NCI-H748 treated with DMSO at 0.1 percent for 48 hours (cell line): ENCODE measurements around the gene GCN1.

Source experiments
- DNase-seq: peaks from one replicate; lab custom pipeline; 2025; lab: John Stamatoyannopoulos, UW

GCN1 gene

DNA sequence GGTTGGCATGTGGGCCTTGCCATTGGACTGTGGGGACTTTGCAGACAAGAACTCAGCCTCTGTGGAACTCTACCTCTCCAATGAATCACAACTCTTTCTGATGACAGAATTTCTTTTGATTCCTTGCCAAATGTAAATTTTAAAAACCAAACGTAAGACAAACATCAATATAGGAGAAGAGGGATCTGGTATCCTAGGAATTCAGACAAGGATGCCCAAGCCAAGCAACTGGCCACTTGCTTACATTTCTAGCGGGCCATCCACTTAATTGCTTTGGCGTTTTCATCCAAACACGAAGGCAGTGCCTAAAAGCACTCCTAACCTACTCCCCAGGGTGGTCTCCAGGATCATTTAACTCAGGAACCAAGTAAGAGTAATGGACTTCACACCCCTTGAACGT, 54.6 kb downstream of the GCN1 start:
- DNase-seq, result no peak

- no peak for DNase-seq
These were observed 56.1 kb downstream of the GCN1 start for GRCh38 chr12:120138366-120138765.

DNA sequence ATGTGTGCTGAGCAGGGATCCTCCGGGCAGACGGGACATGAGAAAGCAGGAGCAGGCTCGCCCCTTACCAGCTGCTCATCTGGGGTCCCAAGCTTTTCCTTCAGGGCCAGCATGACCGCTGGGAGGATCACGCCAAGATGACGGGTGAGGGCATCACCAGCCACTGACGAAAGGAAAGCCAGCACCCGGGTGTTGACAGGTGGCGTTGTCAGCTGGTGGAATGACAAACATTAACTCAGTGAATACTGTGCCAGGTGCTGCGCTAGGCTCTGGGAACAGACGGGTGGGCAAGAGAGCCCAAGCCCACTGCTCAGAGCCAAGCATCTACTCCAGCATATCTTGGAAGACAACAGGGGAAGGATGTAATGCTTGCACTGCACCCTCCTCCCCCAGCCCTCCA, 56.7 kb downstream of the GCN1 start:
- DNase-seq, result no peak

DNA sequence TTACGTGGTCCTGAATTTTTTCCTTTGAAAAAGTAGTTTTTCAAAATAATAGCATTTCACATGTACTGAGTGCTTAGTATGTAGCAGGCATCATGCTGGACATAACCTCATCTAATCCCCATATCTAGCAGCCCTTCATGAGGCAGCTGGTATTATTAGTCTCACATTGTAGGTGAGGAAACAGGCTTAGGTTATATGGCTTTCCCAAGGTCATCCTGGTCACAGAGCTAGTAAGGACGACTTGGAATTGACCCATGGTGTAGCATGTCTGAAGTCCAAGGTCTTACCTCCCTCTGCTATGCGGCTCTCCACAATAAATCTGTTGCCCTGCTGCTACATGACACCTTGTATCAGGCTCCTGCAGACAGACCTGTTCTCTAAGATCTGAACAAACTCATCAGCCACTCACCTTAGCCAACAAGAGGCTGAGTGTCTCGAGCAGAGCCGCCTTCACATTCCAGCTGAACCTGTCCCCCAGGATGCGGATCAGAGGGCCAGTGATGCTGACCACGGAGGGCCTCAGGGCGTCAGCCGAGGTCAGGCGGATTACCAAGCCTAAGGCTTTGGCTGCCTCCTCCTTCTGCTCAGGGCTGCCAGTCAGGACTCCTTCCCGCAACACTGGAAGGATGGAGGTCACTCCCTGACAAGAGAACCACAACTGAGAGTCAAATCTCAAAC, 58.3 kb downstream of the GCN1 start:
- no peak for DNase-seq

DNA sequence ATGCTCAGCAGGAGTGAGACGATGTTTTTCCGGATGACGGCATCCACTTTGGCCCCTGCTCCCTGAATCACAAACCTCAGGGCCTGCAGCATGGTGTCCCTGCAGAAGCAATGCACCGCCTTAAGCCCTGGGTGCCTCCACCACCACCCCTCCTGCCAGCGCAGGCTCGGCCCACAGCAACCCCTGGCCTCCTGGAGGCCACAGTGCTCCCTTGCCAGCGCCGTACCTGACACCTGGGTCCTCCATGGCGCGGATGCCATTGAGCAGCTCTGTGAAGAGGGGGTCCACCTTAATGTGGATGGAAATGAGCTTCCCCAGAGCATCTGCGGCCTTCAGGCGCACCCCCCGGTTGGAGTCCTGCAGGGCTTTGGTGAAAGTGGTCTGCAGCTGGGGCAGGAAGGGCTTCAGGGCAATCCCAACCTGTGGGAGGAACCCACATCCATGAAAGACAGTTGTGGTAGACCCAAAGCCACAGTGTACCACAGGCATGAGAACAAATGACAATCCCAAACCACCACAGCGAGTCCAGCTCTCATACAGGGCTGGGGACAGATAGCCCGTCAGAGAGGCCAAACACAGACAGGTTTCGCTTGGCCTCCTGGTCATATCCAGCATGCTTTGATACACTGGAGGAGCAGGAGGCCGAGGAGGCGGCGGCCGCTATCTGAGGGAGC, 60.1 kb downstream of the GCN1 start:
- DNase-seq, result no peak

DNA sequence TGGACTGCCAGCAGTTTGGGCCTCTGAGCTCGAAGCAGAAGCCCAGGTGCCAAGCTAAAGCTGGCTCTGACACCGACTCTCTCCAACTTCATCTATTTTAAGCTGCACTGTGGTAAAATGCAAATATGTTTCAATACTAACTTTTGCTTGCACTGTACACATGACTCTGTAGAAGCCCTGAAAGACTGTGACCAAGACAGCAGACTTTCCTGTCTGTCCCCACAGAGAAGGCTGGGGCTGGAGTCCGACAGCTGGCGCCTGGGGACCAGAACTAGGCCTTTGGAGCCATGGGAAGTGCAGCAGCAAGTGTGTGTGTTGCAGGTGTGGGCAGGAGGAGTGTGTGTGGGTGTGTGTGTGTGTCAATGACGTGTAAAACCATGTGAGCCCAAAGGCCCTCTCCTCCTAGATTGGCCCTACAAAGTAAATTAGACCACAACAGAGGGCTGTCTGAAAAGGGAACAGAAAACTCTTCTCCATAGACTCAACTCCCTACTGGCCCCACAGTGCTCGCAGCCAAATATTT, 61.6 kb downstream of the GCN1 start:
- DNase-seq, result no peak

- no peak for DNase-seq
These were observed 62.3 kb downstream of the GCN1 start for GRCh38 chr12:120132054-120132836.

GRCh38 chr12:120131116-120131515, 63.4 kb downstream of the GCN1 start:
- no peak for DNase-seq

DNA sequence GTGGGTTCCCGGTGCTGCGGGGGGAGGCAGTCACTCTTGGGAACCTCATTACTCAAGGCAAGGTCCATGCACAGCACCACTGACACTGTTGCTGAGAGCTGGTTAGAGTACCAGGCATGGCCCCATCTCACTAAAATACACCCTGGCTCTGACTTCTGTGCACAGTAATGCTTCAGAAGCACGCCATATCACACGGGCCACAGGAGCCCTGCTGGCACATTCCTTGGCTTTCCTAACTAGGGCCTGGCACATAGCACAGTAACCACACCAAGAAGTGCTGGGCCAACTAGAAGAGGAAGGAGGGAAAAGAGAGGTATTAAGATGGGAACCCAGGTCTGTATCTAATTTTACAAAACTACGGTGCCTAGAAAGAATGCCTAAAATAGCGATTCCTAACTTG, 64.5 kb downstream of the GCN1 start:
- no peak for DNase-seq

- DNase-seq, result no peak
These were observed 67.9 kb downstream of the GCN1 start for GRCh38 chr12:120126635-120127005.

DNA sequence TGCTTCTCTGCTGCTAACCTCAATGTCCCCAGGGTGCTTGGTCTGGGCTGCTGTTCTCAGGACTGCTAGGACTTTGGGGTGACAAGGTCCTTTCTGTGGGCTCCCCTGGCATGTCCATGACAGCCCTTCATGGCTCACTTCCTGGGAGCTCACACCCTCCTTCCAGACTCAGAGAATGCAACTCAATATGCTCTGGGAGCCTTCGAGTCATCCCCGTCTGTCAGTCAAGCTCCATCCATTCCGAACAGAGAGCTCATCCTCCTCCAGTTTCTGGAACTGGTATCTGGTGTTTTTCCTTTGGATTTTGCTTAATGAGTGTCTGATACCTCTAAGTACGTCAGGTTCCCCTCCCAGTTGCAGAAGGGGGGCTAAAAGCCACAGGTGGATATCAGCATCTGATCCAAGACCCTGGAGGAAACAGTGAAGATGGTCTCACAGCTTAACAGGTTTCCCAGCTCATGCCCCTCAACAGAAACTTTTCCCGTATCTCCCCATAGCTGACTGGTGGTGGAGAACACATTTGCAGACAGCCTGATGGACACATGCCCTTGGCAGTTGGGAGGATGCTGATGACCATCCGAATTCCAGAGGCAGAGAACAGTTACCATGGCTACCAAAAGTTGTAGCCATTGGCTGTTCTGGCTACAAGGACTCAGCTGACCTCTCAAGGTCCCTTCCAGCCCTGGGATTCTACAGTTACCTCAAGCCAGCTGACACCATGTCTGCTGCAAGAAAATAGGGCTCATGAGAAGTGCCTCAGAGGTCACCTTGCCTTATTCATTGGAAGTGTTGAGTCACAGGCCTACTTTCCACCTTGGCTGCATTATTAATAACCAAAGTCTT, 68.5 kb downstream of the GCN1 start:
- DNase-seq, result no peak

DNA sequence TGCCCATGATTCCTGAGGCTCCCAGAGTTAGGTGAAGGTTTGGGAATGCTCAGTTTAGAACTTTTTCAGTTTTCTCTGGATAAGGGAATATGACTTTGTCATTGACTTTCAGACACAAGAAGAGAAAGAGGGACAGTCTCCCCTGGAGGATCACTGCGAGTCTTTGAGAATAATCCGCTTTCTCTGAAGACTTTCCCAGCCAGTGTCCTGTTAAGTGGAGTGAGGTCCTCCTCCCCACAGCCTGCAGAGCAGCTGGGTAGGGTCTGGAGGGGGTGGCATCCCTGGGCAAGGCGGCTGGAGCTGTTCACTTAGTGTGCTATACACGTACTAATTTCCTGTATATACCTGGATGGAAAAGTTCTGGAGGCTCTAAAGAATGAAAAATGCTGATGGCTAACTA, 69.5 kb downstream of the GCN1 start:
- DNase-seq, result no peak

DNA sequence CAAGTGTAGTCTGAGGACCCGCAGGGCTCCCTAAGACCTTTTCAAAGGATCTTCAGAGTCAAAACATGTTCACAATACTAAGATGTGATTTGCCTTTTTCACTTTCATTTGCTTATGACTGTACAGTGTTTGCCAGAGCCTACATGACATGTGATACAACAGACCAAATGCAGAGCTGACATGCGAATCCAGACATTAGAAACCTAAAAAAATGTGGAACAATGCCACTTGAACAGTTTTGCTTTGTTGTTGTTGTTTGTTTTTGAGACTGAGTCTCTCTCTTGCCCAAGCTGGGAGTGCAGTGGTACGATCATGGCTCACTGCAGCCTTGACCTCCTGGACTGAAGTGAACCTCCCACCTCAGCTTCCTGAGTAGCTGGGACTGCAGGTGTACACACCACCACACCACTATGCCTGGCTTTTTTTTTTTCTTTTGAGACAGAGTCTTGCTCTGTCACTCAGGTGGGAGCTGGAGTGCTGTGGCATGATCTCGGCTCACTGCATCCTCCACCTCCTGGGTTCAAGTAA, 72.7 kb downstream of the GCN1 start:
- no peak for DNase-seq

DNA sequence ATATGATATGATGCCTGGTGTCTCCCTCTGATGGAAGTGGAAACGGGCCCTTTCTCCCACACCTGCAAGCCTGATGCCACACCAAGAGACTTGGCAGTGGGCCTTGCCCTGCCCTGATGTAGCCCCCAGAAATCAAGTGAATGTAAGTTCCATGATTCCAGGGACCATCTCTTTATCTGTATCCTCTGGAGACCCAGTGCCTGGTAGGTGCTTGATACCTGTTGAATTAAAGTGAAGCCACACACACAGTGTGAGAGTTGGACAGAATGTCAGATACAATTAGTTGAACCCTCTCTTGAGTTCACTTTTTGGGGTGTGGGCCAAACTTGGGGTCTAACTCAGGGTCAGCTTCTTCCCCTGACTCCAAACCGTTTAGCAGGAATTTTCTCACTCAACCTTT, 73.2 kb downstream of the GCN1 start:
- no peak for DNase-seq

- DNase-seq, result no peak
These were observed 75.1 kb downstream of the GCN1 start for GRCh38 chr12:120119271-120119973.

- DNase-seq, result peak; percentile 24
These were observed 76.0 kb downstream of the GCN1 start for GRCh38 chr12:120118321-120119061.

- DNase-seq, result no peak
These were observed 76.6 kb downstream of the GCN1 start for GRCh38 chr12:120117961-120118320.

- DNase-seq, result peak; percentile 92
These were observed 77.5 kb downstream of the GCN1 start for GRCh38 chr12:120116792-120117651.

GRCh38 chr12:120116441-120116791, 78.1 kb downstream of the GCN1 start, which contains the start of gene RAB35:
TSS of gene RAB35 (minus strand) at chr12:120116753. CDS start at chr12:120116650, 103 bp downstream.
- DNase-seq, result no peak
